GM21723 (cell line): ENCODE data around the gene C1orf167.

Experiments used
- ATAC-seq: cut with Tn5 transposase; IDR thresholded peaks from one replicate; pipeline ENCODE4 v1.9.1; 2021; ENCODE audit warnings: mild to moderate bottlenecking, moderate library complexity; ENCODE audit not compliant: unreplicated experiment

The C1orf167 gene

GRCh38 chr1:11735854-11736745 is 25.9 kb upstream of the C1orf167 start, which contains the start of gene AGTRAP:
Gene AGTRAP (plus strand): TSS chr1:11736136. CDS start chr1:11736209, 73 bp downstream.
- peak; percentile 59 for ATAC-seq

- ATAC-seq = peak; percentile 34
Observed at GRCh38 chr1:11736746-11737639, 25.0 kb upstream of the C1orf167 start.

GRCh38 chr1:11738096-11738495 is 23.9 kb upstream of the C1orf167 start:
- ATAC-seq = no peak

DNA sequence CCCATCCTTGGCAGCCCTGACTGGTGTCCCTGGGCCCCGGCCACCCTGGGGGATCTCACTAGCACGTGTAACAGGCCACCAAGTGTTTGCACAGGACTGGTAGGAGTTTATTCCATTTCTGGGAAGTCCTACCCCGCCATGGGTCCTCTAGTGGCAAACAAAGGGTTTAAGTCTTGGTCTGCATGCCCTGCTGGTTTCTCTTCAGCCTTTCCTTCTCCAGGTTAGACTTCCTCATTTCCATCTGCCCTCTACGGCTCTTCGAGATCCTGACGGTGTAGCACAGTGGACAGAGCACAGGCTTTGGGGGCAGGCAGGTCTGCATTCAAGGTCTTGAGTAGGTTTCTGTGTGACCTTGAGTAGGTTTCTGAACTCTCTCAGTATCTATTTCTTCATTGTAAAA is 23.2 kb upstream of the C1orf167 start:
- ATAC-seq = no peak

DNA sequence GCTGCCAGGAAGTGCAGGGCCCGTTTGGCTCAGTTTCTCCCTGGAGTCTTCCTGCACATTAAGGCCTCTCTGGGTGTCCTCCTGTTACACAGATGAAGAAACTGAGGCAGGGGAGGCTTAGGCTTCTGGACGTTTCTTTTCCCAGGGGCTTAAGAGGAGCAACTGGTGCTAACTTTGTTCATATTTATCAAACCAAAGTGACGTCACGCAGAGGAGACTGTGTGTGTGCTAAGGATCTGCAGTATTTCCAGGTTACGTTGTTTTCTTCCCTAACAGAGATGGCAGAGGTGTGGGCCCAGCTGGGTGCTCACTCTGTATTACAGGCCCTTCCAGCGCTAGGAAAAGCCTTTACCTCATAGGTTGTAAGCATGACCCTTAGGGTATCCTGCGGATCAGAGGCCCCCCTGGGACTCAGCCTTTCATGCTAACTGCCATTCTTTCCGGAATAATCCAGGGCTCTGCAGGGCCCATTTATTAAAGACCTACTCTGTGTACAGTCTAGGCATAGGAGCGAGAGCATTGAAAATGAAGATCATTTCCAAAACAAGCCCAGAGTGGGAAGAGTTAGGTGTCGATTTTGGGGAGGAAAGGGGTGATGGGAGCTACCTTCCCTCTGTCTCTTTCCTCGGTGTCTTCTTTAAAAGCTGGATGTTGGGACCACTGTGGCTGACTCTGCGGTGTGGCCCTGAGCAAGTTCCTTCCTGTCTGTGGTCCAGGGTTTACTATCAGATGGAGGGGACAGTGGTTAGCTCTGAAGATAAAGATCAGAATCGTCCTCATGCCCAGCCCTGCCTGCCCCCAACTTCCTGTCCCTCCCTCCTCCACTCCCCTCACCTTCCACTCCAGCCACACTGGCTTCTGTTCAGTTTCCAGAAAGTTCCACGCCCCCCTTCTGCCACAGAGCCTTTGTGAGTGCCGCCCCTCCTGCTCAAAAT is 21.5 kb upstream of the C1orf167 start:
- no peak for ATAC-seq

DNA sequence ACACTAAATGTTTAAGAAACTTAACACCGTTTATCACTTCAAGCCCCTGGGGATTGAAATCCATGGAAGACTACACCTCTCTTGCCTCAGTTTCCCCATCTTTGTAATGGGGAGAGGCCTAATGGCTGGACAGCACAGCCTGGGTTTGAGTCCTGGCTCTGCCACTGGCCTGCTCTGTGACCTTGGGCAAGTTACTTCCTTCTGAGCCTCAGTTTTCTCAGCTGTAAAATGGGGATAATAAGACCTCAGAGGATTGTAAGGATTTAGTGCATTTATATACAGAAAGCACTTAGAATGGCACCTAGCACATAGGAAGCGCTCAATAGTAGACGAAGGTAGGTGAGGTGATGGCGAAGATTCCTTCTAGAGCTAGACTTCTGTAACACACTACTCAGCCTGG is 20.5 kb upstream of the C1orf167 start:
- ATAC-seq = no peak

DNA sequence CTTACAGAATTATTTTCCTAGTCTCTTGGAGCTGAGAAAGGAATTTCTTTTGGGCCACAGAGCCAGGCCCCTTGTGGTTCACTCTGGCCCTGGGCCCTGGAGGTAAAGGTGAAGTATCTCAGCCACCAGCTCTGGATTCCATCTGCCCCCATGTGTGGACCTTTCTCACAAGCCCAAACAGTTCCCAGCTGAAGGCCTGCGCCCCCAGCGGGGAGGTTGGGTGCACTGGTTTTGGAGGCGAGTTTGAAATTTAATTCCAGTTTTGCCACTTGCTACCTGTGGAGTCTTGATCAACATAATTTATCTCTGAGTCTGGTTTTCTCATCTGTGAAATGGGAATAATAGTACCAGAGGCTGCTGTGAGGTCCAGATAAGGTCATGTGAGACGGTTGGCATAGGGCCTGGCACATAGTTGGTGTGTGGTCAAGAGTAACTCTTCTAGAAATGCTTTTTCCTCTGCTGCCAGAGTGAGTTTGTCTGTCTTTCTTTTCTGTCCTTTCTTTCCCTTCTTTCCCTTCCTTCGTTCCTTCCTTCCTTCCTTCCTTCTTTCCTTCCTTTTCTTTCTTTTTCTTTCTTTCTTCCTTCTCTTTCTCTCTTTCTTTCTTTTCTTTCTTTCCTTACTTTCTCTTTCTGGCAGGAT is 20.0 kb upstream of the C1orf167 start:
- no peak for ATAC-seq

DNA sequence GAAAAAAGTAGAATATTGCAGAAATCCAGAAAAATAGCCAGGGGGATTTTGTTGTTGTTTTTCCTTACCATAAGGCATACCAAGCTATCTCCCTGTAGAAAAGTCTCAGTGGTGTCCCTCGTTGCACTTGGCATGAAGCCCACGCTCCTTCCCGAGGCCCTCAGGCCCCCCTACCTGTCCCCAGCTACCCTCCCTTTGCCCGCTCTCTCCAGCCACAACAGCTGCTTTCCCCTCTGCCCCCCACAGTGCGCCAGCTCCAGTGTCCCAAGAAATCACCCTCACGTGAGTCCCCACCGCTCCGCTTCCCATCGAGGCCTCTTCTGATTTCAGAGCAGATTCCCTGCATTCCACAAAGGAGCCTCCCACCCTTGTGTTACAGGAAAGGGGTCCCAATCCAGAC is 17.7 kb upstream of the C1orf167 start:
- no peak for ATAC-seq

GRCh38 chr1:11746092-11746491 is 15.9 kb upstream of the C1orf167 start:
- ATAC-seq = no peak

DNA sequence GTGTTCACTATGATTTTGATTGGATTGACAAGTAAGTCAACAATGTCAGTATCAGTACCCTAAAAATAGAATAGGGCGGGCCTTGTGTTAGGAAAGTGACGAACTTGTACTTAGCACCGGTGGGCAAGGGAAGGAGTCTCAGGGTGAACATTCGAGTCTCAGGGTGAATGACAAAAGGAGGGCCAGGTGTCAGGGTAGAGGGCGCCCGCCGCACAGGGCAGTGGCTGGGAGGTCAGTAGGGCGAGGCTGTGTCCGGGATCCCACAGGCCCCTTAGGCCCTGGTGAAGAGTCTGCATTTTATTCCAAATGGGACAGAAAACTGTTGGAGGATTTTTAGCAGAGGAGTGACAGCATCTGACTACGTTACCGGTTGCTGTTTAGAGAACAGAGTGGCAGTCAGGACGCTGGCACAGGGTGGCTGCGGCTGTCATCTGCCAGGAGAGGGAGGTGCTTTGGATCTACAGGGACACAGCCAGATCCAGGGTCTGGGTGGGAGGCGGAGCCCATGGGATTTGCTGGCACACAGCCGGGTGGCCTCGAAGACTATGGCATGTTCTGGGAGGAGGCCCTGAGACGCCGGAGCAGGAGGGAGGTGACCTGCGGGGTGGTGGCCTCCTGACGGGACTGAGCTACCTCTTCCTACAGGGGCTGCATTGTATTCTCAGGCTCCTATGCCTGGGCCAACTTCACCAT is 15.1 kb upstream of the C1orf167 start:
- no peak for ATAC-seq

- no peak for ATAC-seq
Observed at GRCh38 chr1:11748294-11749202, 13.4 kb upstream of the C1orf167 start.

GRCh38 chr1:11749203-11749689 is 12.7 kb upstream of the C1orf167 start:
- no peak for ATAC-seq

- no peak for ATAC-seq
Observed at GRCh38 chr1:11749996-11750395, 12.0 kb upstream of the C1orf167 start.

GRCh38 chr1:11751087-11751486 is 10.9 kb upstream of the C1orf167 start:
- no peak for ATAC-seq

- no peak for ATAC-seq
Observed at GRCh38 chr1:11752359-11753088, 9.5 kb upstream of the C1orf167 start.

DNA sequence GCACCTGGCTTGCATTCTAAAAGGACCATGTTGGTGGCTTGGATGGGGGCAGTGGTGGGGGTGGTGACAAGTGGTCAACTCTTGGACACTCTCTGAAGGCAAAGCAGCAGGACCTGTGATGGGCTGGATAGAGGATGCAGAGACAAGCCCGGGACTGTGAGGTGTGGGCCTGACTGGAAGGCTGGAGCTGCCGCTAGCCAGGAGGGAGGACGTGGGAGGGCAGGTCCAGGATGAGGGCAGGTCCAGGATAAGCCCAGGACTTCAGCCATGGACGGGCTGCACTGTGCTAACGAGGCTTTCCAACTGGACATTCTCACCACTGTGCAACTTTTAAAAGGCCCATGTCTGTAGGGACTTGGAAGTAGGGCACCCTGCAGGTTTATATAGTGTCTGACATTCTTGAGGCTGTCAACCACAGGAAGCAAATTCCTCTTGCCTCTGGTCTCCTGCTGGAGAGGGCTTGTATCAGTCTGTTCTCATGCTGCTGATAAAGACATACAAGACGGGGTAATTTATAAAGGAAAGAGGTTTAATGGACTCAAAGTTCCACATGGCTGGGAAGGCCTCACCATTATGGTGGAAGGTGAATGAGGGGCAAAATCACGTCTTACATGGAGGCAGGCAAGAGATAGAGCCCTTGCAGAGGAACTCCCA is 8.3 kb upstream of the C1orf167 start:
- no peak for ATAC-seq

GRCh38 chr1:11757047-11757446 is 4.9 kb upstream of the C1orf167 start:
- no peak for ATAC-seq
